Right cardiac atrium (tissue), 5 donors: ENCODE results near the gene TMUB1. TPM values are rescaled to one million over a fixed set of nuclear protein-coding genes. Genes with fewer than 3 reads are reported as not detected.

Experiments used
- ATAC-seq, 2 donors: fragments of 200-7000 bp; cut with Tn5 transposase; one replicate each; pipeline versions ENCODE4 v1.8.0 to v1.9.1; 2020; ENCODE audit warnings: moderate library complexity in 2 of 2, mild to moderate bottlenecking in 1 of 2
- DNase-seq, 3 donors: peaks; one replicate each; pipeline ENCODE4 v3.0.0-alpha.2; 2020
- H3K27ac ChIP-seq: one replicate; pipeline ENCODE4 v1.5.1; 2013; ENCODE audit warnings: mild to moderate bottlenecking, low read length, control low read depth, moderate library complexity
- H3K27me3 ChIP-seq: one replicate; pipeline ENCODE4 v1.6.1; 2013; ENCODE audit not compliant: control insufficient read depth, insufficient read depth
- H3K4me1 ChIP-seq: one replicate; pipeline ENCODE4 v1.6.1; 2013; ENCODE audit warnings: low read length; ENCODE audit not compliant: control insufficient read depth, insufficient read depth
- H3K4me3 ChIP-seq: one replicate; pipeline ENCODE4 v1.5.1; 2013; ENCODE audit warnings: low read length, control low read depth
- H3K9me3 ChIP-seq: one replicate; pipeline ENCODE4 v1.6.1; 2013; ENCODE audit warnings: low read length; ENCODE audit not compliant: control insufficient read depth
- WGBS: extraction: QIAGEN DNeasy Blood & Tissue Kit; methylation state at CpG from one replicate; pipeline ENCODE4 v1.1.7; 2013; 5-methylcytosine and 5-hydroxymethylcytosine counted together
- intact Hi-C, 4 donors: fragments of 100-400 bp; cut with DNase I; formaldehyde crosslinking; loops; one replicate each; pipeline versions ENCODE4 v1.11.0 to v1.14.0; 2022 to 2023
- polyA plus RNA-seq: library from polyadenylated mRNA; stranded (reverse); fragments of 200-250 nt; gene quantifications from one replicate; pipeline ENCODE4 v1.2.3, GENCODE V29; 2013
- total RNA-seq, 4 donors: library from RNA; stranded (reverse); fragmentation: NEBNext Ultra II Directional; extraction: Animal tissue kit (Norgen Biotek cat#: 25700); gene quantifications; one replicate each; pipeline ENCODE4 v1.2.1, GENCODE V29; 2021
- donor health status: healthy with polysubstance abuse.
- donor health status: DM: no; HTN: yes; CAD: no.
- donor health status: DM: no; HTN: no; CAD: no.
- donor health status: DM: no; HTN: yes; CAD: no; lungs with severe emphysema.
- donor health status: DM: yes; HTN: yes; CAD: no.

TMUB1 gene
- total and polyA plus RNA-seq, 5 donors, result 28.5 to 55.2 (median 36.4) TPM

DNA sequence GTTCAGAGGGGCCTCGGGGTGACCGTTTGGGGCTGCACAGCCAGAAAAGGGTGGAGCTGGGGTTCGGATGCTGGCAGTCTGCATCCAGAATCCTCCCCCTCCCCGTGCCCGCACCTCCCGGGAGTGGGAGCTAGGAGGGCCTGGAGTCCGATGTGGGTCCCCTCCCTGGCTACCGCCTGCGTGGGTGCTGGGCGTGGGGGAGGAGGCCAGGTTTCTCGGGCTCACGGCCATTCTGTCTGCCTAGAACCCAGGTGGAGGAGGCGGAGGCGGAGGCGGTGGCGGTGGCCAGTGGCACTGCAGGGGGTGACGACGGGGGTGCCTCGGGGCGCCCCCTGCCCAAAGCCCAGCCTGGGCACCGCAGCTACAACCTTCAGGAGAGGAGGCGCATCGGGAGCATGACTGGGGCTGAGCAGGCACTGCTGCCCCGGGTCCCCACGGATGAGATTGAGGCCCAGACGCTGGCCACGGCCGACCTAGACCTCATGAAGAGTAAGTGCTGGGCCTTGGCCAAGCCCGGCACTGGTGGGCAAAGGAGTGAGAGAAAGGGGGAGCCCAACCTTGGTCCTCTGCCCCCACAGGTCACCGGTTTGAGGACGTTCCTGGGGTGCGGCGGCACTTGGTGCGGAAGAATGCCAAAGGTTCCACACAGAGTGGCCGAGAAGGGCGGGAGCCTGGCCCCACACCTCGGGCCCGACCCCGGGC is 16.9 kb downstream of the TMUB1 start:
- intact Hi-C loops, result no loop called here

DNA sequence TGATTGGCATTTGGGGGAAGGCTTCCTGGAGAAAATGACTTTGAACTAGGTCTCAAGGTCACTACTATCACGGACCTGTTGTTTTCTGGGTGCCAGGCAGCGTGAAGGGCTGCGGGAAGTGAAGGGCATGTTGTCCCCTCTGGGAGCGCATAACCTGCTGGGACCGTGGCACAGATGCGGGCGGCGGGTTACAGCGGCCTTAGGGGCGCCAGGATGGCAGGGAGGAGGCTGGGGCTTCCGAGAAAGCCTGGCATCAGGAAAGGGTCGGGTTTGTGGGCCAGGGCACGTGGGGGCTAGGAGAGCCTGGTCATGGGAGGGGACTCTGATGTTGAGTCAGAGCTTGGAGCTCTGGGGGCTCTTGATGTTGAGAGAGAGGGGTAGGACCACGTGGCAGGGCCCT is 17.8 kb downstream of the TMUB1 start:
- Histone ChIP-seq H3K4me3 (no peak overlapping the region), H3K4me1 (no peaks in the 10 kb centered on the region), H3K9me3 (no peaks in the 10 kb centered on the region), H3K27ac (no peak overlapping the region), H3K27me3 (no peaks in the 10 kb centered on the region)
- ATAC-seq (no peak), DNase-seq (no peak)
- WGBS, result 85% methylated on average over 14 of the region's 14 CpGs
- intact Hi-C loops, result no loop called here

More for the DNA sequence above, 16.9 kb downstream of the TMUB1 start:
- no peak overlapping the region for H3K27ac ChIP-seq
- no peak overlapping the region for H3K4me3 ChIP-seq
- H3K9me3 ChIP-seq, result no peaks in the 10 kb centered on the region
- 91% methylated on average over 39 of the region's 39 CpGs for WGBS
- DNase-seq (peak in 1 of 3 donors; percentile 68), ATAC-seq (no peak)
- no peaks in the 10 kb centered on the region for H3K27me3 ChIP-seq
- no peaks in the 10 kb centered on the region for H3K4me1 ChIP-seq

DNA sequence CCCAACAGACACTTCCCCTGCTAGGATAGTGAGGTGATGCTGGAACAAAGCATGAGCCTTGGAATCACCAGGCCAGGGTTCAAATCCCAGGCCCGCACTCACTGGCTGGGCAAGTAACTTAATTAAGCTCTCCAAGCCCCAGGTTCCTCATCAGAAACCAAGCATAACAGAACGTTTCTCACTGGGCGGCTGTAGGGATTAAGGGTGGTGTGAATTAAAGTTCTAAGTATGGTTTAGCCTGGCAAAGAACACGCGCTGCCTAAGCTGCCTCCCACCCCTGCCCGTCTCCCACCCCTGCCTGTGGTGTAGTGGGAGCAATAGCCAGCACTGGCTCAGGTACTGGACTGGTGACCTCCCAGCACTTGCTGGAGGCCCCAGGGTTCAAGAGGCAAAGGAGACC is 18.3 kb downstream of the TMUB1 start:
- 90% methylated on average over 6 of the region's 6 CpGs for WGBS
- Histone ChIP-seq H3K4me3 (no peak overlapping the region), H3K9me3 (no peaks in the 10 kb centered on the region), H3K27me3 (no peaks in the 10 kb centered on the region), H3K4me1 (no peaks in the 10 kb centered on the region), H3K27ac (no peak overlapping the region)
- no peak for ATAC-seq
- intact Hi-C loops, result no loop called here
- DNase-seq, result no peak

DNA sequence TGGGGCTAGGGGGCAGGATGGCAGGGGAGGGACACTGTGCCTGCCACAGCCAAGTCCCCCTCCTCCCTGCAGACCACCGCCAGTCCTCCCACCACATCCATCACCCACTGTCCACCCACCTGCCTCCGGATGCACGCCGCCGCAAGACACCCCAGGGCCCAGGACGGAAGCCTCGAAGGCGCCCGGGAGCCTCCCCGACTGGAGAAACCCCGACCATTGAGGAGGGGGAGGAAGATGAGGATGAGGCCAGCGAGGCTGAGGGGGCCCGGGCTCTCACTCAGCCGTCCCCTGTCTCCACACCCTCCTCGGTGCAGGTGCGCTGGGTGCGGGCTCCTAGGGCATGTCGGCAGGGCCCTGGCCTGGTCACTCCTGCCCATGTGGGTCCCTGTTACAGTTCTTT is 18.8 kb downstream of the TMUB1 start:
- H3K4me3 ChIP-seq, result no peak overlapping the region
- no peaks in the 10 kb centered on the region for H3K27me3 ChIP-seq
- no peak overlapping the region for H3K27ac ChIP-seq
- no peaks in the 10 kb centered on the region for H3K4me1 ChIP-seq
- ATAC-seq (no peak), DNase-seq (no peak)
- WGBS, result 96% methylated on average over 18 of the region's 18 CpGs
- intact Hi-C loops, result no loop called here
- no peaks in the 10 kb centered on the region for H3K9me3 ChIP-seq

DNA sequence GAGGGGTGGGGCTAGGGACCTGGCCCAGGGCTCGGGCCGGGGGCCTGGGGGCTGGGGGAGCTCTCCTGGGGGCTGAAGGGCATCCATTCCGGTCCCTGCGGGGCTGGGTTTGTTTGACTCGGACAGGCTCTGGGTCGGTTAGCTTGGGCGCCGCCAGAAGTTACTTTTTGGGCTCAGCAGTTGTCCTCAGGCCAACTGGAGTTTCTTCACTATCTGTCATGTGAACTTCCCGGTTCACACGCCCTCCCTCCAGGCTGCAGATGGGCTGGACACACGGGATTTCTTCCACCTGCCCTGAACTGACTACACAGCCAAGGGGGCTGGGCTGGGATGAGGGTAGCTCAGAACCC is 20.1 kb downstream of the TMUB1 start:
- ATAC-seq (no peak), DNase-seq (no peak)
- H3K4me3 ChIP-seq, result no peak overlapping the region
- H3K4me1 ChIP-seq, result no peaks in the 10 kb centered on the region
- intact Hi-C loops, result no loop called here
- no peaks in the 10 kb centered on the region for H3K9me3 ChIP-seq
- 36% methylated on average over 11 of the region's 11 CpGs for WGBS
- peak overlapping the region; percentile 25 for H3K27ac ChIP-seq
- H3K27me3 ChIP-seq, result no peaks in the 10 kb centered on the region

DNA sequence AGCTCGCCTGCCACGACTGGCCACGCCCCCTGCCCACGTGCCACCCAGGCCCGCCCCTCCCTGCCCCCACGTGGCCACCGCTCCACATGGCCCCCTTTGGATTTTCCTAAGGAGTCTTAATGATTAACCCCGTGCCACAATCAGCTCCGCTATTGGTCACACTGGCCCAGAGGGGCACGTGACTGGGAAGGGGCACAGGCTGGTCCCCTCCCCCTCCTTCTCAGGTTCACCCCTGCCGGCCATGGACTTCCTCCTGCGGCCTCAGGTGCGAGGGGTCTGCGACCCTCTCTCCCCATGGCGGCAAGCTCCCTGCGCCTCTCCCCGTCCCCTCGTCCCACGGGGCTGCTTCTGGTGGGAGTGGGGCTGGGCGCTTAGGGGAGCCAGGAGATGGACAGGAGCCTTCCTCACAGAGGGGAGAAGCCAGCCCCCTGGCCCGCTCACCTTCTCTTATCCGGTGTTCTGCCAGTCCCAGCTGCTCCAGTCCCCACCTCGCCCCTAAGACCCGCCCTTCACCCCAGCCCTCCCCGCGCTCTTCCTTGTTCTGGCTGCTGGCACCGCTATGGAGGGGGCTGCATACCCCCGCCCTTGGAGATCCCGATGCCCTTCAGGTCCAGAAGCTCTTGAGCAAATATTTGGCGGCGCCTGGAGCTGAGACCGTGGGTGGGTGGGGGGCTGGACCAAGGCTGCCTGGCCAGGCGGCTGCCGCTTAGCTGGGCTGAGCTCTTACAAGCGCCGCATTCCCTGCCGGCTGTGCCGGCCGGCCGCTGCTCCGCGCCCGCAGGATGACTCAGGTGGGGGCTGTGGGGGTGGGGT is 20.7 kb downstream of the TMUB1 start:
- Histone ChIP-seq H3K4me1 (no peaks in the 10 kb centered on the region), H3K4me3 (no peak overlapping the region), H3K27ac (peak overlapping the region; percentile 43), H3K27me3 (no peaks in the 10 kb centered on the region), H3K9me3 (no peaks in the 10 kb centered on the region)
- ATAC-seq (peak in 1 of 2 donors; percentile 8), DNase-seq (peak in 2 of 3 donors; percentile 63 to 80)
- intact Hi-C loops, result no loop called here
- WGBS, result 51% methylated on average over 43 of the region's 43 CpGs

DNA sequence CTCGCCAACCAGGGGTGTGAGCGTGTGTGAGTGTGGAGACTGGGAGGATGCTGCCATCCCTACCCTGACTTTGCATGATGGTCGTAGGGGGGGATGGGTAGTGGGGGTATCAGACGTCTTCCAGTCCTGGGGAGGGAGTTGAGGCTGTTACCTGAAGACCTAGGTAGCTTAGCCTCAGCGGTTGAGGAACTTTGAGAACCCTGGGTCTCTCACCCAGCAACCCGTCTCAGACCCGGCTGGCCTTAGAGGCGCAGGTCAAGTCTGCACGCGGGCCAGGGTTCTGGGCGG is 21.2 kb downstream of the TMUB1 start:
- peaks cover 2% of the 10 kb centered on the region for H3K4me1 ChIP-seq
- 78% methylated on average over 11 of the region's 11 CpGs for WGBS
- H3K27me3 ChIP-seq, result no peaks in the 10 kb centered on the region
- intact Hi-C loops, result no loop called here
- no peaks in the 10 kb centered on the region for H3K9me3 ChIP-seq
- no peak overlapping the region for H3K4me3 ChIP-seq
- ATAC-seq (no peak), DNase-seq (no peak)
- no peak overlapping the region for H3K27ac ChIP-seq

DNA sequence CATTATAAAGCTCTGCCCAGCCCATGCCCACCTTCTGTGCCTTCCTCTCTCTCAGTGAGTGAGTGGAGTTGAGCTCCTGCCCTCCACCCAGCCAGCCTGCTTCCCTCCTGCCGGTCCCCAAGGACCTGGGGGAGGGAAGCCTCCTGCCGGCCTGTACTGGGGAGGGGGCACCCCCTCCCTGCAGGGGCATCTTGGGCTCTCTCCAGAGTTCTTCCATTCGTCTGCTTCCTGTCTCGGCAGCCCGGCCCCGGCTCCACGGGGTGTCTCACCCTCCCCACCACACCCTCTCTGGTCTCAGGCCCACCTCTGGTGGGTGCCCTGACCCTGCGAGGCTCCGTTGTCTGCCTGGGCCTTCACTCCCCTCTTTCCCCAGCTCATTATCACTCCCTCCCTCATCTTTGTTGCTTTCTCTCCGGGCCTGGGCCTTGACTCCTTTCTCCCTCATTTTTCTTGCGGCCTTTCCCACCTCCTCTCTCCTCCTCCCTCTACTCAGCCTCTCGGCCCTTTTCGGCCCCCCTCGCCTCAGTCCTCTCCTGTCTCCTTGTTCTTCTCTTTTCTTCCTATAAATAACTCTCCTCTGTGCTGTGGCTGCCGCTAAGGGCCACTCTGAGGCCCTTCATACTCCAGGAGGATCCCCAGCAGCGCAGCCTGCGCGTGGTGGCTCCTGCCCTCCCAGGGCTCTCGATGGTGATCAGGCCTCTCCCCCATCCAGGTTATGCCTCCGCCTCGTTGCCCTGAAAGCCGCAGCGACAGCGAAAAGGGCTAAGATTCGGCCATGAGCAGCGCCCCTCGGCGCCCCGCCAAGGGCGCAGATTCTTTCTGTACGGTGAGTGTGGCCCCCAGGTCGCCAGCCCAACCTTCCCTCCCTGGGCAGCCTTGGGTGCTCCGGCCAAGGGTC is 21.8 kb downstream of the TMUB1 start:
- Histone ChIP-seq H3K27me3 (no peaks in the 10 kb centered on the region), H3K4me1 (peaks cover 4% of the 10 kb centered on the region), H3K27ac (no peak overlapping the region), H3K9me3 (no peaks in the 10 kb centered on the region), H3K4me3 (no peak overlapping the region)
- 57% methylated on average over 33 of the region's 33 CpGs for WGBS
- intact Hi-C loops, result no loop called here
- ATAC-seq, result no peak
- DNase-seq, result peak in 1 of 3 donors; percentile 68

DNA sequence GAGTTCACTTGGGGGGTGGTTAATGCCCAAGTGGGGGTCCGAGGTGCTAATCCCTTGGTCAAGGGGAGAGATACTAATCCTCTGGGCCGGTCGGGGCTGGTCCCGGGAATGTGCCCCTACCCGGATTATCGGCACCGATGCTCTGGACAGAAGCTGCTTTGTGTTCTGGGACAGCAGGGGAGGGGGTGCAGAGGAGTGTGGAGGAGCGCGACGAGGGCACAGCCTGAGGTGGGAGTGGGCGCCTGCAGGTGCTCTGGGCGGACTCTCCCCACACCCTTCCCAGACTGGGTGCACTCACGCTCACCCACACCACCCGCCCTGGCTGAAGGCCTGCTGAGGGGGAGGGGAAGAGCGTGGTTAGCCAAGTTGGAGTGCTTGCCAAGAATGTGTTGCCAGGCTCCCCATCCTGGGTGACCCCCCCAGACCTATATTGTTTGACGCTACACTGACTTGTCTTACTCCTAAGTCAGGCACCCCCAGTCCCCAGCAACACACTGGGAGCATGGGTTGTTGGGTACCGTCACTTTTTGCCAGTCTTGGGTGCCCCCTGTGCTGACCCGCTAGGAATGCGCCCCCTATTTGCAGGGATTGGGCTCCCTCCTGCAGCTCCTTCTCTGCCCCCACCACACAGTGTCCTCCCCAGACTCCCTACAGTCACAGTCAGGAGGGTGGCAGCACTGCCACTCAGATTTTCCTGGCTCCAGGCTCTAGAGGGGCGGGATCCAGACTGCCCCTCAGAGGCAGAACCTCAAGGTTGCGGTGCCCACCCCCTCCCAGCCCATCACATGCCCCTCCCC is 22.7 kb downstream of the TMUB1 start:
- H3K4me1 ChIP-seq, result peaks cover 4% of the 10 kb centered on the region
- 10% methylated on average over 21 of the region's 21 CpGs for WGBS
- no peaks in the 10 kb centered on the region for H3K27me3 ChIP-seq
- peak in 1 of 3 donors; percentile 74 for DNase-seq
- peak overlapping the region; percentile 91 for H3K4me3 ChIP-seq
- H3K27ac ChIP-seq, result no peak overlapping the region
- no peaks in the 10 kb centered on the region for H3K9me3 ChIP-seq
- intact Hi-C loops, result no loop called here
- no peak for ATAC-seq

DNA sequence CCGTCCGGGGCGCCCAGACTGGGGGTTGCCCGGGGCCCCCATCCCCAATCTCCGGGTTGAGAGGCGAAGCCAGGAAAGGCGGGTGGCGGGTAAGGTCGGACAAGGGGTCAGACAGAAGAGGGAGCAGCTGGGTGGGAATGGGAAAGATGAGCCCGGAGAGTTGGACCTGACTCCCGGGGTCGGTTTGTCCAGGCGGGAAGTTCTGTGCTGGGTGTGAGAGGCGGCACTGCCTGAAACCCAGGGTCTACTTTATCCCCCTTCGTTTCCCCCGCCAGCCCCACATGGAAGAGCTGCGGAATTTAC is 23.2 kb downstream of the TMUB1 start:
- Histone ChIP-seq H3K4me1 (peaks cover 4% of the 10 kb centered on the region), H3K9me3 (no peaks in the 10 kb centered on the region), H3K4me3 (peak overlapping the region; percentile 91), H3K27me3 (no peaks in the 10 kb centered on the region), H3K27ac (no peak overlapping the region)
- ATAC-seq (no peak), DNase-seq (no peak)
- intact Hi-C loops, result no loop called here
- WGBS, result under 1% methylated on average over 17 of the region's 17 CpGs
